SKM-1 treated with dmso at 0.1 percent for 144 hours (cell line): ENCODE data around the gene PEPD.

Experiments used
- DNase-seq: peaks from one replicate; lab custom pipeline; 2025; ENCODE audit not compliant: unreplicated experiment; lab: John Stamatoyannopoulos, UW

PEPD gene

DNA sequence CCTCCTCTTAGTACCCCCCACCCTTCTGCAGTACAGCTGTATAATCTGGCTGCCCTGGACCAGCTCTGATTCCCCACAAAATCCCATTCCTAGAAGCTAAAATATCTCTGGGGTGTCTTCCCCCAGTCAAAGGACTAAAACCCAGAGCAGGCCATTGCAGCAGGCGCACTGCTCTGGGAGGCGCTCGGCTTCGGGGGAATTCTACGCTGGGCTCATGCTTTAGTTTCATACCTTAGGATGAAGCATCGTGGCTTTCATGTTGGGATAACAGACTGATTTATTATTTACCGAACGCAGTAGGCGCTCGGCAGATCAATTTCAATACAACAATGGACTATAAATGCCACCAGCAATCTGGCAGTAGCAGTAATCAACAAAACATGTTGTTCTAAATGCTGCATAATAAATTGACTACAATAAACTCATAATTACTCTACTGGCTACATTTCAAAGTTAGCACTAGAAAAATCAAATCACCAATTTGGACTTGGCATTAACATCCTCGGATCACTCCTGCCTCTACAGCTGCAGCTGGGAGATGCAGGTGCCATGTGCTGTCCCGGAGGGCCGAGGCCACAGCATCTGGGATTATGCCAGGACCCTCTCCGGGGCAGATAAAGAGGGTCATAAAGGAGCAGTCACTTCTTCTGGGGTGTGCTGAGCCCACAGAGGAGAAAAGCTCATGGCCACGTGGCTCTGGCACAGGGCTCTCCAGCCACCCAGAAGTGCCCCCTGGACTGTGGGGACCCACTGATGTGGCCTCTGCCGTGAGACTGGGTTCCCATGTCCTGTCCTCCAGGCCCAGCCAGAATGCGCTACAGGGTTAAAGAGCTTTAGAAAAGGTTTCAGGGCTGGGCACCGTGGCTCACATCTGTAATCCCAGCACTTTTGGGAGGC, 112.8 kb downstream of the PEPD start:
- DNase-seq = no peak

DNA sequence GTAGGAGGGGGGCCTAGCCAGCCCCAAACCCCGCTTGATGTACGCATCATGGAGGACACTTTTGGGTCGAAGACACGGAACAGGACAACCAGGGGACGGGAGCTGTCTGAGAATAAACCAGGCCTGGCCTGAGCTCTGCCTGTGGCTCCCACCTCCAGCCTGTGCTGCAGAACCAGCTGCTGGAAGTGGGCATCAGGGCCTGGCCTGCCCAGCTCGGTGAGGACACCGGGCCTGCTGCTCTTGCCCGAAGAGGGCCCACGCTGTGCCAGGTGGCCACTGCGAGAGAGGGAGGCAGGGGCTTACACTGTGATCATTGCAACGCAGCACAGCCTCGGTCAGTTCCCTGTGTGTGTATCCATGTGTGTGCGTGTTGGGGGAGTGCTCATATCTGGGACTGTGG, 113.5 kb downstream of the PEPD start:
- no peak for DNase-seq

DNA sequence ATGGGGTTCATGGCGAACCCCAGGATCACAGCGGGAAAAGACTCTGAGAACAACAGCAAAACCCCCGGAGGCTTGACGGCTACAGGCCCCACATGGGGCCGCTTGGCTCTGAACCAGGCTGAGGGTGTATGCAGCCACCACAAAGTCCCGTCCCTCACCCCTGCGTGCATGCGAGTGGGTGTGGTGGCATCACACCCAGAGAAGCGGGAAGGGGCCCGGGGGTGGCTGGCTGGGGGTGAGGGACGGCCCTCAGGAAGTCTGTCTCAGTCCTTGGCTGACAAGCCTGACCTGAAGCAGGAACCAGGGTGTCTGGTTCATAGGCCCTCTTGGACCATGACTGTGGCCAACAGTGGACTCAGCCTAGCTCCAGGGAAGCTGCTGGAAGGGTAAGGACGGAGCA, 113.9 kb downstream of the PEPD start:
- no peak for DNase-seq

DNA sequence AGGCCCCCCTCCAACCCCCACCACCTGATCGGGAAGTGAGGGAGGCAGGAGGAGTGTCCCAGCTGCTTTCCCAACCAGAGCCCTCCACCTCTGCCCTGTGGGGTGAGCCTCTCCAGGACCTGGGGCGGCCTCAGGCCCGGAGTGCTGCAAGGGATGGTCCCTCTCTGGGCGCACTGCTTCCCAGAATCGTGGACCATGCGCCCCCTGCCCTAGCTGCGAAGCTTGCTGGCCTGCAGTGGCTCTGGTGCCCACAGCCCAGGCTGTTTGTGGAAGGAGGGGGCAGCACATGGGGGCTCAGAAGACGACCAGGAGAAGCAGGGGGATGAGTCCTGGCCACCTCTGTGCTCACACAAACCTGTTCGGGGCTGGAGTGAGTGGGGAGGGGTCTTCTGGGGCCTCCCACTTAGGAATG, 114.4 kb downstream of the PEPD start:
- DNase-seq = no peak

DNA sequence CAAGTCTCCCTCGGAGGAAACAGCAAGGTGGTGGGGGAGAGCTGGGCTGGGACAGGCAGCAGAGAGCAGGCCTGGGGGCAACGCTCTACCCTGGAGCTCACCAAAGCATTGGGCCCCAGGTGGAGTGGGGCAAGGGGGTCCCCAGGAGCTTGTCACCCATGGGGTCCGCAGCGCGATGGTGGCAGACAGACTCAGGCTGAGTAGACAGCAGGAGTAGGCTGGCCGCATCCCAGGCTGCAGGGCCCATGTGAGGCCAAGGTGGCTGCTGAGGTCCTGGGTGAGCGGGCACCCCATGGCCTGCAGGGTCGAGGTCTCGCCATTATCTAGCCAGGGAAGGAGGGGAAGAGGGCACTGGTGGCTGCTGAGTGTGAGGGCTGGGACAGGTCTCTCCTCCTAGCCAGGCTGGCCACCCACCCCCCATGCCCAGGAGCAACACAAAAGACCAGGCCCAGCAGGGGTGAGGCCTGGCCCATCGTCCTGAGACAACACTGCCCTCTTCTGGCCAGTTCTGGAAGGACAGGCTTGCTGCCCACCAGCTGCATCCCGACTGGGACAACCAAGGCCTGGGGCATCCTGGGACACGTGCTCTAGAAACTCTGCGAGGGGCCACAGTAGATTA, 115.0 kb downstream of the PEPD start:
- DNase-seq = peak; percentile 59

DNA sequence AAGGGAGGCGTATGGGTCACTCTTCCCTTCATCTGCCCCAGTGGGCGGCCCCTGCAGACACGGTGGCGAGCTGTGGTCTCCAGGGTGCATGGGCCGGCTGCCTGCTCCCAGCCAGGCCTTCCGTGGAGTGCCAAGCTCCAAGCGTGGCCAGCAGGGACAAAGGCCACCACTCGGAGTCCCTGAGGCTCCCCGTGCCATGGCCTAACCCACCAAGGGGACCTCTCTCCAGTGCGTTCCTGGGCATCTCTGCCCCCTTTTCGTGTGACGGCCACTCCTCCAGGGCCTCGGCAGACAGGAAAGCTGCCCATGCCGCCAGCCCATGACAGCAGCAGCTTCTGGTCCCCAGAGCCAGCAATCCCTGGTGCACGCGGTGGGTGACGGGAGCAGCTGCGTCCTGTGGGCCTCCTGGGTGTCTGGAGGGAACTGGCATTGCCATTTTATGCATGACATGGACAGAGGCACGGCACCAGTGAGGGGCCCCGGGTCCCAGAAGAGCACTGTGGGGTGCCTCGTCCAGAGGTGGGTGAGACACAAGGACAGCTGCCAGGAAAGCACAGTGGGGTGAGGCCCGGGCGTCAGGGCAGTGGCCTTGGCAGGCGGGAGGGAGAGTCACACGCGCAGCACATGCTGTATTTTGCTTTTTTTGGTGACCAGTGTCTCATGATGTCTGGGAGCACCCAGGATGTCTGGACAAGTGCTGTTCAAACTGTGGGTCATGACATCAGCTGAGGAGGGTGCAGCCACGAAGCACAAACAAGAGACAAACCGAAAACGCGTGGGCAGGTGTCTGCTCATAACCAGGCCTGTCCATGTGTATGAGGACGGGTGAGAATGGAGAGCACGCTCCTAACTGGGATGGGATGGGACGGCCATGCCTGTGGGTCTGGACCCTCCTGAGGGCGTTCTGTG, 115.8 kb downstream of the PEPD start:
- DNase-seq = no peak

DNA sequence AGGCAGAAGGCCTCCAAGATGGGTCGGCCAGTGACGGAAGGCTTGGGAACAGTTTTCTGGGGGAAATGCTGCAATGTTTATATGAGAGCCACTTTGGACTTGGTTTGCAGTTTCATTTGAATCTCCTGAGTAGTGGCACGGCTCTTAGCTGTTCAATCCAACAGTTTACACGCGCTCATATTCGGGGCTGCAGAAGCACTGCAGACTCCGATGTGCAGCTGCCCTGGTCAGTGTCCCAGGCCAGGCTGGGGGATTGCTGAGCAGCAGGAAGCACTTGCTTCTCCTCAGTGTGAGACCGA, 116.4 kb downstream of the PEPD start:
- DNase-seq = no peak

DNA sequence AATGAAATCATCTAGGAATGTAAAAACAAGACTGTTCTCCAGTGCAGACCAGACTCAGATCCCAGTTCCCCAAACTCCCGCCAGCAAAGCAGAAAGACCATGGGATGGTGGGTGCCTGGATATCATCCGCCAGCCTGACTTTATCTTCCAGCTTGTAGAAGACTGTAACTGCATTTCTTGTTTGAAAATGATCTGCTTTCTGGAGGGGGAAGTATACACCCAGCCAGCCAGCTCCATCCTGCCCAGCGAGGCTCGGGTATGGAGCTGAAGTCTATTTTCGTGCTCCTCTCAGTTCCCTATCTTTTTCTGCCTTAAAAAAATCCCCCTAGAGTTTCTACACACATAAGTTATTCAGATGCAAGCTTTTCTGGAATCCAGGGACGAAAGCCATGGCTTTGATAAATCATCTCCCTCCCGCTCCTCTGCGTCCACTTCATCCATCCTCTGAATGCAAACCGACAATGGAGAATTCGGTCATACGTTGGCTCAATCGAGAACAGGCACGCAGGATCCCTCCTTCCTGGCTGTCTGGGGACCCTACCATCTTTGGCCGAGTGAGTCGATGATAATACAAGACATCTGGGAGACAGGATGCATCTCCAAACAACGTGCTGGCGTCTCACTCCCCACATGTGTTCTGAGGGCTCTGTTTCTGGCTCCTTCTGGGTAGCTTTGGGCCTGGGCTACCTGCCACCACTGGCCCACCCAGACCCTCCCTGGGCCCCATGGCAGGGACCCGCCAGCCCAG, 116.9 kb downstream of the PEPD start:
- no peak for DNase-seq

DNA sequence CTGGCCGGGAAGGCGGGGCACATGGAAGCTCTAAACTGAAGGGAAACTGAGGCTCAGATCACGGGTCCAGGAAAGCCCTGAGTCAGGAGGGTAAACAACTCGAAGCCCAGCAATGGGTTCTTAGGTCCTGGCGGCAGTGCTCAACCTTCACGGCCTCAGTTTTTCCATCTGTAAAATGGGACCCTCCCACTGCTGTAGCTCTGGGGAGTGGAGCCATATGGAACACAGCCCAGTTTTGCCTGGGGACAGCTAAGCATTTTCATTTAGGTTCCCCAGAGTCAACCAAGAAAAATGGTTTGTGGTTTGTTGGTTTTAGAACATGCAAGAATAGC, 117.7 kb downstream of the PEPD start:
- no peak for DNase-seq

DNA sequence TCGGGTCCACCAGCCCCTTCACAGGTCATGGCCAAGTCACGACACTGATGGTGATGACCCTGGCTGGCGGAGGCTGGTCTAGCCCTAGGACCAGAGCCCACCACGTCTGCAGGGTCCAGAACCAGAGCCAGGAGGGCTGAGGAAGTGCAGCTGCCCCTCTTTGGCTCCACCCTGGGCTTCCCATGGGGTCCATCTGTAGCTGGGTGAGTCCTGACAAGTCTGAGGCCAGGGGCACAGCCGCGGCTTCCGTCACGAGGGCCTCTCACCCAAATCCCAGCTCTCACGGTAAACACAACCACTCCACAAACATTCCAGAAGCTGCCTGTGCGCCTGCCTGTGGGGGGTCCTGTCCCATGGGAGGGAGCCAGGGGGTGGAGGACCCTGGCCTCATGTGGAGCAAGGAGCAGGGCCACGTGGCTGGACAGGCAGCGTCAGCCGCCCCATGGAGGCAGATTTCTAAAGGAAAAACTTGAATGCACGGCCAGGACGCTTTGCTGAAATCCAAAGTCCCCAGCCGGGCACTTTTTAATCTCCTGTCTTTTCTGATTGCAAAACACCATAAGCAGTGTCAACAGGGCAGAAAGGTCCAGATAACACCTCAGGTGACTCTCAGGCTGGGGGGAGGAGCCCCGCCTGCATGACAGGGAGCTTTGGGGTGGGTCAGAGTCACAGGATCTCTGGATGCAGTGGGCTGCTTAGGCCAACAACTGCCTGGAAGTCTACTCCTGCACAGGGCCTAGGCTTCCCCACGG, 118.2 kb downstream of the PEPD start:
- no peak for DNase-seq

DNA sequence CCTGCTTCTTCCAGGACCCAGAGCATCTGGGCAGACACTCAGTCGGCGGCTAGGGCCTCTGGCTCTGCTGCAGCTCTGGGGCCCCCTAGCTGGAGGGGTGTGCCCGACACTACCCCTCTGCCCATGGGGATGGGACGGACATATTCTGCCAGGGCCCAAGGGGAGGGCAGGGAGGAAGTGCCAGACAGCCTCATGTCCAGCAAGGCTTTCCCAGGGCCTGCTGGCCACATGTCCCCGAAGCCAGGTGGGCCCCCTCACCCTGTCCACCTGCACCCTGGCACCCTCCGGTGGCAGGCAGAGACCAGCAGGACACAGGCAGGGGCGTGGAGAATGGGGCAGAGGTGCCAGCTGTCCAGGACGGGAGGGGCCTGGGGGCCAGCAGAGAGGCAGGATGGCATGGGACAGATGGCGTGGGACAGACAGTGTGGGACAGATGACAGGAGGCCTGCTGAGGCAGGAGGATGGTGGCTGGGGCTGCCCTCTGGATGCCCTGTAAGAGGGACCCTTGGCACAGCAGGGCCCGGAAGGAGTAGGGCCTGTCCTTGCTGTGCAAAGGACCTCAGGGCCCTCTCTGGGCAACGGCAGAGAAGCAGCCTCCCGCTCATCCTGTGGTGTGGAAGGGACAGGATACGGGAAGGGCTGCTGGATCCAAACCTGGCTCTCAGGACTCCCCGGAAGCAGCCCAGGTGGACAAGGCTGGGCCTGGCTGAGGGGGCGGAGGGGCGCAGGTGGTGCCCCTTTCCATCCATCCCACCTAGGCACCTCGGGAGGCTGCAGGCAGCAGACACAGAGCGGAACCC, 119.0 kb downstream of the PEPD start:
- DNase-seq = no peak

DNA sequence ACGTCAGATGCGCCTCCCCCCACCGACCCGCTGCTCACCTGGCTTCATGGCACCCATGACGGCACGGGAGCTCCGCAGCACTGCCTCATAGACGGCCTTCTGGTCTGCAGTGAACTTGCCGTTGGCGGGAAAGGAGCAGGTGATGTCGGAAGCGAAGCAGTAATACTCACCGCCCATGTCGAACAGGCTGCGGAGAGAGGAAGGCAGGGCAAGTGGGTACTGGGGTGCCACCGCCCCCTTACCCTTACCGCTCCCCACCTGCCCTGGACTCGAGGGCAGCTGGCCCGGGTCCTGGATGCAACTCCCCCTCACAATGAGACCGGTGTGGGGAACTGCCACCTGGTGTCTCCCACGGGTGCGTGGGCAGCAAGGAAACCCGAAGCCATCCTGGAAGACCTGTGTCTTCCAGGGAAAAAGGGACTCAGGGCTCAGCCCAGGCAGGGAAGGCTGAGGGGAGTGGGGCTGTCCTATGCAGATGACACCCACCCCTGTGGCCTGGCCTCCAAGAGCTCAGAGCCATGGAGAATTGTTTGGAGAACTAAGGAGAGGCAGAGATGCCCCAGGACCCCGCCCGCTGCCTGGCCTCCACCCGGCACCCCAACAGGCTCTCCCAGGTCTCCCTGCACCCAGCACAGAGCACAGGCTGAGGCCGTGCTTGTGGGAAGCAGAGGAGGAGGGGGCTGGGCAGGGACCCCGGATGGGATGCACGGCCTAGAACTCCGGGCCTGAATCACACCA, 119.7 kb downstream of the PEPD start:
- DNase-seq = no peak

DNA sequence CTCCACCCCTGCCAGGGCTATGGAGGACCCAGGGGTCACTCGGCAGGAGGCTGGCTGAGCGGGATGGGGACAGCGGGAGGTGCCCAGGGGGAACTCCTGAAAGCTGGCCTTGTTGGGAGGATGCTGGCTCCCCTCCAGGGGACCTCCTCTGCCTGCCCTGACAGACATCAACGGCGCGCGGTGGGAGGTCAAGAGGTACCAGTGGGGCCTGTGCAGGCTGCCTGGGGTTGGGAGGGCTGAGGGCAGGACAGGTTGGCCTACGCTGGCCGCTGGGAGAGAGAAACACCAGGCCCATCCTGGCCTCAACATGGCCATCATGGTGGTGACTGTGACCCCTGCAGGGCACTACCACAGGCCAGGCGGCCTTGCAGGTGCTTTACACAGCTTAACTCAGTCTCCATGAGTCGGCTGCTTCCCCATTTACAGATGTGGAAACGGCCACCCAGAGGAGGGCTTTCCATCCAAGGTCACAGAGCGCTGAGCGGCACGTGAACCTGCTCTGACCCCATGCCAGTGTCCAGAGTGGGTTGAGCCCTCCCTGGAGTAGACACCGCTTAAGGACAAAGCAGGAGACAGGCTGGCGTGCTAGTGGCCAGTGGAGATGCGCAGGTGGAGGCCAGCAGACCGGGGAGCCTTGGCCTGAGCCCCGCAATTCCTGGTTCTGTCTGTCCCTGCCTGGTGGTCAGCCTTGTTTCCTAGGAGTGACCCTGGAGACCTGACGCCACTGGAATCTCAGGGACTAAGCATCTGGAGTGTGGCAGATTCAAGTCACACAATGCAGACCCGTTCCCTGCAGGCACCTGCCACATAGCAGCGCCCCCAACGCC, 120.5 kb downstream of the PEPD start:
- DNase-seq = no peak

DNA sequence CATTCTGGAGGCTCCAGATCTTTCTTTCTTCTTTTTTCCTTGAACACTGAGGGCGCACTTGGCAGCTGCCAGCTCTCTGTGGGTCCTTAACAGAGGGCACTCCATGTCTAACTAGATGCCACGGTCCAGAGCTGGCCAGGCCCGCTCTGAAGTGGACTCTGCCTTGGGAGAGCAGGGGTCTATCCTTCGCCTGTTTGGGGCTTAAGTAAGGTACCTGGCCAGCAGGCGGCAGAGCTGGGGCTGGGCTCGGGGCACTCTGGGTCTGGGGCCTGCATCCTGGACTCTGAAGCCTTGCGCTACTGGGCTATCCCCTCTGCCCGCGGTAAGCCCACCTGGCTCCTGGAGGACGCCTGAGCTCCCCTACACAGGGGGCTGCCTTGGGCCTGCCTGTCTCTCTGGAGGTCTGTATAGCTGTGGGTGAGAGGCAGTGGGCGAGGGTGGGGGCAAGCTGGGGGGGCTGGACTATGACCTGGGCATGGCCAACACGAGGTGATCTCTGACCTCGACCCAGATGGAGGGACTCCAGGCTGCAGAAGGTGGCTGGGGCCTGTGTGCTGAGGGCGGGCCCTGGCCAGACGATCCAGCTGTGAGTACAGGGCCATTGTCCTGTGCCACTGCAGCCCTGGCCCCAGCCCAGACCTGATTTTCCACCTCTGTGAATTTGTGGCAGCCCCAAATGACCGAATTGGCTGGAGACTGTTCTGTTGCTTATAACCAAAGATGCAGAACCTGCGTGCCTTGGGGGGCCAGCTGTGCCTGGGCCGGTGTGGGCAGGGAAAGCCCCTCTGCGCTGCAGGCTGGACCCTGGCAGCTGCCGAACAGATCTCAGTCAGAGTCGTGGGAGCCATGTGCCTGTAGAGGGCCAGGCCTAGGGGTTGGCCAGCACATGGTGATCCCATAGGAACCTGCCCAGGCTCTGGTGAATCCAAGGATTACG, 121.6 kb downstream of the PEPD start:
- no peak for DNase-seq

DNA sequence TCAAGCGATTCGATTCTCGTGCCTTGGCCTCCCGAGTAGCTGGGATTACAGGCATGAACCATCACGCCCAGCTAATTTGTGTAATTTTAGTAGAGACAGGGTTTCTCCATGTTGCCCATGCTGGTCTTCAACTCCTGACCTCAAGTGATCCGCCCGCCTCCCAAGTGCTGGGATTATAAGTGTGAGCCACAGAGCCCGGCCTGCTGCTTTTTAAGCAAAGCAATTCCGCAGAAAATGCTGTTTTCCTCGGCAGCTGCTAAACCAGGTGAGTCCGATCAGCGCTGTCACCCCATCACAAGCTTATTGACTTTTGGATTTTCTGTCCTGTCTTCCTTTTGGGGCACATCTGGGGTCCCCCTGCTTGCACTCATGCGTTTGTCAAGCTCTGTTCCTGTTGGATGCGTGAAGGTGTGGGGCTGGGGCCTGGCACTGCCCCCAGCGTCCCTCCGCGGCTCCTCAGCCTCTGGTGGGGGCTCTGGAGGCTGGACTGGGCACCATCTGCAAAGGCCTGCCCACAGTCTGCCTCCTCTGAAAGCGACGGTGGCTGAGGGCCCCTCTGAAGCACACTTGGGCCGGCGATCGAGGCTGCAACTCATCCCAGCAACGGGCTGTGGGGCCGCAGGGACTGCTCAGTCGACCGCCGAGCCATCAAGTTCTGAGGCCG, 122.4 kb downstream of the PEPD start:
- no peak for DNase-seq

DNA sequence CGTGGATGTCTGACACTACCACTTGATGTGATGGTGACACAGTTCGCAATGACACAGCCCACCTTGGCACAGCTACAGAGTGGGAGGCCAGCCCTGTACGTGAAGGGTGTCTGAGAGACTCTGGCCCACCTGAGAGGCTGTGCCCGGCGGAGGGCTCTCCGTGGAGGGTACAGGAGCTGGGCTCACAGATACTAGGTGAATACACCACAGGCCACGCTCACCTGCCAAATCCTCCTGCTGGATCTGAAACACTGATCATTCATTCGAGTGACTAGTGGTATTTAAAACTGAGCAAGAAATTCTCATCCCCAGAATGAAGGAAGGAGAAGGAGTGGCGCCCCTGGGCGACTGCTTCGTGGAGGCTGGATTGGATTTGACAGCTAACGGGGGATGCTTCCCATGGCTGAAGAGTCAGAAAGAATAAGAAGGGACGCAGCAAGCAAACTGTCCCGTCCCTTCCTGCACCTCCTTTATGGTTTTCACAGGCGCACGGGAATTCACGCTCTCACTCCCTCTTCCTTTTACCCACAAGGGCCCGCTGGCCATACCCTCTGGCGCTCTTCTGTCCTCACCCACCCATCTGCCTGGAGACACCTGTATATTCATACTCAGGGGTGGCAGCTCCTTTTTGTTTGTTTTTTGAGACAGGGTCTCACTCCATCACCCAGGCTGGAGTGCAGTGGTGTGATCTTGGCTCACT, 123.1 kb downstream of the PEPD start:
- DNase-seq = no peak
